Epithelial cell of proximal tubule (primary cell): ENCODE measurements around the gene DDX42. TPM values are rescaled to one million over a fixed set of nuclear protein-coding genes. Genes with fewer than 3 reads are reported as not detected.

Source experiments
- DNase-seq: peaks from one replicate; pipeline ENCODE4 v3.0.0-alpha.2; 2011; ENCODE audit warnings: low read depth
- H3K4me3 ChIP-seq: 2 replicates; pipeline ENCODE4 v1.5.1; 2011; ENCODE audit warnings: low read depth, mild to moderate bottlenecking, low read length
- CTCF ChIP-seq: conservative IDR thresholded peaks from 2 replicates; pipeline ENCODE4 v1.5.1; 2012; ENCODE audit warnings: low read depth, mild to moderate bottlenecking, low read length
- total RNA-seq: library from RNA; depleted of rRNA; stranded (reverse); fragments of >200 nt; gene quantifications from 2 replicates; pipeline ENCODE4 v1.2.3, GENCODE V29; 2015

The DDX42 gene
- total RNA-seq = 35.0 and 44.6 TPM in 2 replicates

- peak within 1 kb of the TSS; percentile 95 for H3K4me3 ChIP-seq
- TF ChIP-seq CTCF = peak; percentile 19
- DNase-seq = no peak
Observed at GRCh38 chr17:63774141-63774968, at the start of gene DDX42. Gene DDX42, plus strand, starts transcription at chr17:63774170. Its CDS starts 12,880 bp downstream, at chr17:63787050.

GRCh38 chr17:63735691-63736090 lies 38.3 kb upstream of the DDX42 start:
- TF ChIP-seq CTCF = no peak
- no peak for DNase-seq
- H3K4me3 ChIP-seq = no peak overlapping the region

- peak overlapping the region; percentile 81 for H3K4me3 ChIP-seq
- DNase-seq = no peak
- TF ChIP-seq CTCF = no peak
Observed at GRCh38 chr17:63740464-63741142, 33.4 kb upstream of the DDX42 start.

GRCh38 chr17:63741143-63741407 lies 32.9 kb upstream of the DDX42 start:
- no peak for TF ChIP-seq CTCF
- peak overlapping the region; percentile 81 for H3K4me3 ChIP-seq
- DNase-seq = no peak

GRCh38 chr17:63741408-63742173 lies 32.4 kb upstream of the DDX42 start, which contains the start of gene STRADA:
Gene STRADA, minus strand, starts transcription at chr17:63741799. Its CDS starts 13,430 bp downstream, at chr17:63728369.
- peak; percentile 53 for DNase-seq
- no peak for TF ChIP-seq CTCF
- peak within 1 kb of the TSS; percentile 81 for H3K4me3 ChIP-seq

GRCh38 chr17:63751806-63752205 lies 22.2 kb upstream of the DDX42 start:
- H3K4me3 ChIP-seq = no peak overlapping the region
- DNase-seq = no peak
- TF ChIP-seq CTCF = no peak
